Type B pancreatic cell (in vitro differentiated cells): ENCODE results near the gene DUSP21. TPM values are rescaled to one million over a fixed set of nuclear protein-coding genes. Genes with fewer than 3 reads are reported as not detected.

Experiments
- DNase-seq: peaks from one replicate; pipeline ENCODE4 v3.0.0; 2021; ENCODE audit warnings: mixed read lengths; ENCODE audit not compliant: unreplicated experiment; ENCODE audit errors: extremely low spot score
- H3K27ac Mint-ChIP-seq: 2 replicates; pipeline ENCODE4 v1.8.0; 2021; ENCODE audit warnings: mild to moderate bottlenecking, mixed read lengths
- H3K27me3 Mint-ChIP-seq: 2 replicates; pipeline ENCODE4 v1.8.0; 2021; ENCODE audit warnings: mixed read lengths
- H3K36me3 Mint-ChIP-seq: 2 replicates; pipeline ENCODE4 v1.8.0; 2021; ENCODE audit warnings: mixed read lengths
- H3K4me1 Mint-ChIP-seq: one replicate; pipeline ENCODE4 v1.8.0; 2021; ENCODE audit warnings: mixed read lengths; ENCODE audit not compliant: unreplicated experiment
- H3K4me3 Mint-ChIP-seq: 2 replicates; pipeline ENCODE4 v1.8.0; 2021; ENCODE audit warnings: mild to moderate bottlenecking, mixed read lengths
- H3K9me3 Mint-ChIP-seq: 2 replicates; pipeline ENCODE4 v1.8.0; 2021; ENCODE audit warnings: mixed read lengths
- total RNA-seq: library from RNA; stranded (reverse); gene quantifications from 2 replicates; pipeline ENCODE4 v1.2.1, GENCODE V29; 2021; ENCODE audit warnings: low replicate concordance
- TF ChIP-seq, protein P1 (sequence below): fragments of 200-600 bp; sonication (generic); conservative IDR thresholded peaks from 2 replicates; pipeline ENCODE4 v1.5.0; 2021; ENCODE audit warnings: antibody characterized with exemption, mild to moderate bottlenecking

DUSP21 gene
- total RNA-seq, 1 donor from 2014 or later: not detected

DNA sequence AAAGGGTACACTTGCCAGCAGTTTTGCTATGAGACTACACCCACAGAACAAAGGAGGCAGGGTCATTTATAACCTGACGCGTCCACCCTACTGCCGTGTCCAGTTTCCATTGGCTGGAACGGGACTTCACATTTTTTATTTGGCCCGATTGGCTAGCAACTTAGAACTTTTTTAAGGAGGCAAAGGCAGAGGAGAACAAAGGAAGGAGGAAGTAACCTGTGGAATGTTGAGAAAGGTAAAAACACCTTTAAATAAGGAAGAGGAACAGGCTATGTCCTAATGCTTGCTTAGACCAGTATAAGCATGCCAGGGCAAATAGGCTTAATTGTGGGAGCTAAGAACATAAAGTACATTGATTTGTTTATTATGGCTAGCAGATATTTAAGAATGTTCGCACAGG is 47.8 kb downstream of the DUSP21 start:
- peaks cover 8% of the 10 kb centered on the region for H3K36me3 Mint-ChIP-seq
- no peaks in the 10 kb centered on the region for H3K27me3 Mint-ChIP-seq
- H3K4me1 Mint-ChIP-seq: no peaks in the 10 kb centered on the region
- H3K9me3 Mint-ChIP-seq: peaks cover 14% of the 10 kb centered on the region
- no peak overlapping the region for H3K4me3 Mint-ChIP-seq
- TF ChIP-seq, protein P1, sequence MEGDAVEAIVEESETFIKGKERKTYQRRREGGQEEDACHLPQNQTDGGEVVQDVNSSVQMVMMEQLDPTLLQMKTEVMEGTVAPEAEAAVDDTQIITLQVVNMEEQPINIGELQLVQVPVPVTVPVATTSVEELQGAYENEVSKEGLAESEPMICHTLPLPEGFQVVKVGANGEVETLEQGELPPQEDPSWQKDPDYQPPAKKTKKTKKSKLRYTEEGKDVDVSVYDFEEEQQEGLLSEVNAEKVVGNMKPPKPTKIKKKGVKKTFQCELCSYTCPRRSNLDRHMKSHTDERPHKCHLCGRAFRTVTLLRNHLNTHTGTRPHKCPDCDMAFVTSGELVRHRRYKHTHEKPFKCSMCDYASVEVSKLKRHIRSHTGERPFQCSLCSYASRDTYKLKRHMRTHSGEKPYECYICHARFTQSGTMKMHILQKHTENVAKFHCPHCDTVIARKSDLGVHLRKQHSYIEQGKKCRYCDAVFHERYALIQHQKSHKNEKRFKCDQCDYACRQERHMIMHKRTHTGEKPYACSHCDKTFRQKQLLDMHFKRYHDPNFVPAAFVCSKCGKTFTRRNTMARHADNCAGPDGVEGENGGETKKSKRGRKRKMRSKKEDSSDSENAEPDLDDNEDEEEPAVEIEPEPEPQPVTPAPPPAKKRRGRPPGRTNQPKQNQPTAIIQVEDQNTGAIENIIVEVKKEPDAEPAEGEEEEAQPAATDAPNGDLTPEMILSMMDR: no peak
- DNase-seq: no peak
- H3K27ac Mint-ChIP-seq: no peak overlapping the region

Other genes with a start within 250 kb of the DUSP21 start
- gene KDM6A, start 29.2 kb downstream of the DUSP21 start, total RNA-seq: 35.2 and 38.1 TPM in 2 replicates